ENCODE results near the gene AGBL1. TPM values are rescaled to one million over a fixed set of nuclear protein-coding genes. Genes with fewer than 3 reads are reported as not detected.

Gene AGBL1
- total and polyA plus RNA-seq, 4 donors, result not detected

DNA sequence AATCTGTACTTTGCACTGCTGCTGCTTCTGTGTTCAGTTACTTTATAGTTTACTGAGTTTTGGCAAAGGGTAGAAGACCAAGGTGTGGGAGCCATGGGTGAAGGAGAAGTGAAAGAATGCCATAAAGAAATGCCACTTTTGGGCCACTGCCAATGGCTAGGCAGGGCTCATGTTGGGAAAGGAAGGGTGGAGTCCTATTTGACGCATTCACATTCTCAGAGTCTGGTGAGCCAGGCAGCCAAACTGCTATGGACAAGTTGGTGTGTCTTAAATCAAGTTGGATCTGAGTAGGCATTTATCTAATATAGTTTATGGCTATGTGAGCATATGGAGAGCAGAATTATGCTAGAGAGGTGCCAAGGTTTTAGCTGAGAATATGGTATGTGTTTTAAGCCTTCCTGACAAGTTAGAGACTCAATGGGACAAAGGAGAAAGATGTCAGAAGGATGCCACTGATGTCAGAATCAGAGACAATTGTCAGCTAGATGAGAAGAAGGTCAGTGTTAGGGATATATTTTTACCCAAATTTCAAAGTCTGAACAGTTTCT, 296.1 kb downstream of the AGBL1 start:
- H3K27ac ChIP-seq (ENCODE audit: low read depth in 1 of 2, low read length in 2 of 2), result no peak overlapping the region
- H3K4me1 ChIP-seq (ENCODE audit: control insufficient read depth in 4 of 4, insufficient read depth in 4 of 4, low read length in 3 of 4), result no peaks in the 10 kb centered on the region
- 65% methylated on average over 1 of the region's 1 CpG for whole genome bisulfite sequencing
- H3K9me3 ChIP-seq (ENCODE audit: control insufficient read depth in 4 of 4, low read length in 3 of 4), result peaks cover 0 to 4% (median 1%) of the 10 kb centered on the region in 4 donors
- H3K4me3 ChIP-seq (ENCODE audit: low read depth in 1 of 3, low read length in 3 of 3), result no peak overlapping the region
- H3K9ac ChIP-seq (ENCODE audit: low read depth in 1 of 2, low read length in 2 of 2), result no peak overlapping the region
- DNase-seq (ENCODE audit: low spot score), result no peak
- TF ChIP-seq FOXA1 (IDR thresholded peaks at IDR 0.05) (no peak), CTCF (IDR thresholded peaks at IDR 0.05; ENCODE audit: low read depth, low read length, missing input control) (no peak), HNF4G (IDR thresholded peaks at IDR 0.05) (no peak), TAF1 (conservative IDR thresholded peaks at IDR 0.05) (no peak), JUND (IDR thresholded peaks at IDR 0.05) (no peak), YY1 (IDR thresholded peaks at IDR 0.05) (no peak), HNF4A (conservative IDR thresholded peaks at IDR 0.05) (no peak), MAX (IDR thresholded peaks at IDR 0.05) (no peak), GABPA (IDR thresholded peaks at IDR 0.05 in 1 of 2, conservative IDR thresholded peaks at IDR 0.05 in 1 of 2) (no peak), REST (IDR thresholded peaks at IDR 0.05) (no peak), NR2F2 (IDR thresholded peaks at IDR 0.05) (no peak), EGR1 (IDR thresholded peaks at IDR 0.05; ENCODE audit: low read depth in 2 of 2) (no peak), RAD21 (IDR thresholded peaks at IDR 0.05) (no peak), SP1 (IDR thresholded peaks at IDR 0.05) (no peak), FOXA2 (IDR thresholded peaks at IDR 0.05) (no peak), RXRA (IDR thresholded peaks at IDR 0.05) (no peak)
- TF ChIP-seq, protein P1, sequence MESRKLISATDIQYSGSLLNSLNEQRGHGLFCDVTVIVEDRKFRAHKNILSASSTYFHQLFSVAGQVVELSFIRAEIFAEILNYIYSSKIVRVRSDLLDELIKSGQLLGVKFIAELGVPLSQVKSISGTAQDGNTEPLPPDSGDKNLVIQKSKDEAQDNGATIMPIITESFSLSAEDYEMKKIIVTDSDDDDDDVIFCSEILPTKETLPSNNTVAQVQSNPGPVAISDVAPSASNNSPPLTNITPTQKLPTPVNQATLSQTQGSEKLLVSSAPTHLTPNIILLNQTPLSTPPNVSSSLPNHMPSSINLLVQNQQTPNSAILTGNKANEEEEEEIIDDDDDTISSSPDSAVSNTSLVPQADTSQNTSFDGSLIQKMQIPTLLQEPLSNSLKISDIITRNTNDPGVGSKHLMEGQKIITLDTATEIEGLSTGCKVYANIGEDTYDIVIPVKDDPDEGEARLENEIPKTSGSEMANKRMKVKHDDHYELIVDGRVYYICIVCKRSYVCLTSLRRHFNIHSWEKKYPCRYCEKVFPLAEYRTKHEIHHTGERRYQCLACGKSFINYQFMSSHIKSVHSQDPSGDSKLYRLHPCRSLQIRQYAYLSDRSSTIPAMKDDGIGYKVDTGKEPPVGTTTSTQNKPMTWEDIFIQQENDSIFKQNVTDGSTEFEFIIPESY (IDR thresholded peaks at IDR 0.05), result no peak
- TF ChIP-seq, protein P2, sequence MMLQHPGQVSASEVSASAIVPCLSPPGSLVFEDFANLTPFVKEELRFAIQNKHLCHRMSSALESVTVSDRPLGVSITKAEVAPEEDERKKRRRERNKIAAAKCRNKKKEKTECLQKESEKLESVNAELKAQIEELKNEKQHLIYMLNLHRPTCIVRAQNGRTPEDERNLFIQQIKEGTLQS (IDR thresholded peaks at IDR 0.05), result no peak
- no peaks in the 10 kb centered on the region for H3K36me3 ChIP-seq (ENCODE audit: control insufficient read depth in 4 of 4, insufficient read depth in 3 of 4, low read depth in 1 of 4, low read length in 3 of 4)
- H3K27me3 ChIP-seq (ENCODE audit: control insufficient read depth in 4 of 4, insufficient read depth in 4 of 4, low read length in 3 of 4), result no peaks in the 10 kb centered on the region
